HG03558 (cell line): Measurements from ENCODE around the gene TPBG.
"Not testable (repeated sequence)": the region's sequence is repeated elsewhere in the genome, so short reads cannot be mapped to it uniquely, and the experiment has no call there.

Experiments
- ATAC-seq: cut with Tn5 transposase; IDR thresholded peaks from one replicate; pipeline ENCODE4 v1.9.1; 2021; ENCODE audit warnings: moderate number of reproducible peaks; ENCODE audit not compliant: unreplicated experiment; ENCODE audit errors: extremely low read depth

The TPBG gene

GRCh38 chr6:82372656-82373055 is 9.0 kb downstream of the TPBG start:
- no peak for ATAC-seq

DNA sequence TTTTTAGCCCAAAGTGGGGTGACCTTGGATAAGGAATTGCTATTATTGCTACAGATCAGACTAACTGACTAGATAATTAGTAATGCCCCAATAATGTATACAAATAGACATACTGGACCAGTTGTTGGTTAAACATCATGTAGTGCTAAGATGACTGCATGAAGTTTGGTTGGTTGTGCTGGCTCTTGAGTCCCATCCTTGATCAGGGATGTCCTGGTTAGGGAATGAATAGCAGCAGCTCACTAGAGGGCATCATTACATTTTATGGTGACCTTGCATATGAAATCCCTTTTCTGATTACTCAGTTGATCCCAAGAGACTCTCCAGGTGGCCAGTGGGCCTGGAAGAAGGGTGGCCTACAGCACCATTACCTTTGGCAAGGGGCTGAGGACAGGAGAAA is 10.9 kb downstream of the TPBG start:
- ATAC-seq = no peak

DNA sequence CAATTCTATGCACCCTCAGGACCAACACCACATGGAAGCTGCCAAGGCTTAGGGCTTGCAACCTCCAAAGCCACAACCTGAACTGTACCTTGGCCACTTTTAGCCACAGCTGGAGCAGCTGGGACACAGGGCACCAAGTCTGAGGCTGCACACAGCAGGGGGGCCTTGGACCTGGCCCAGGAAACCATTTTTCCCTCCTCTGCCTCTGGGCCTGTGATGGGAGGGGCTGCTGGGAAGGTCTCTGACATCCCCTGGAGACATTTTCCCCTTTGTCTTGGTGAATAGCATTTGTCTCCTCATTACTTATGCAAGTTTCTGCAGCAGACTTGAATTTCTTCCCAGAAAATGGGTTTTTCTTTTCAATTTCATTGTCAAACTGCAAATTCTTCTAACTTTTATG is 13.0 kb downstream of the TPBG start:
- no peak for ATAC-seq

DNA sequence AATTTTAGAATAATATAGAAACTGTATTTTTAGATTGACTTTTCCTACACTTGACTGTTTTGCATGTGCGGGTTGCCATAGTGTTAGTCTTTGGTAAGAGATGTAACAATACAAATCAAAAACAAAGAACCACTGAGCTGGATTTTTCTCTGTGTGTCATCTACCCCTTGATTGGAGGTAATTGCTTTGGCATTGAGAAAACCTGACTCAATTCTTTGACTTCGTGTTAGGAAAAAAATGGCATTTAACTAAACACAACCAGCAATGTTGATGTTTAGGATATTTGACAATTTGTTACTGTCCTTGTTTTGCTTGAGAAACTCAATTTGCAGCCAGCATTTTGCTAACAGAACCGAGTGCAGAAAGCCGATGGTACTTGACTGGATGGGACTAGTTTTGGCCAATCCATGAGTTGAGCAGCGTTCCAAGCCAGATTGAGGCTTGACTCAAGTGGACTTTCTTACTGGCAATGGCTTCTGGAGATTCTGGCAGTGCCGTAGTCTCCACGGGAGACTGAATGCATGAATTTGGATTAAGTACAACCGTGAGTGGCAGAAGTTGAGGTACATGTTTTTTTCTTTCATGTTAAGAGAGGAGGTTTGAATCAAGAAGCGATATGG is 17.1 kb downstream of the TPBG start:
- no peak for ATAC-seq

DNA sequence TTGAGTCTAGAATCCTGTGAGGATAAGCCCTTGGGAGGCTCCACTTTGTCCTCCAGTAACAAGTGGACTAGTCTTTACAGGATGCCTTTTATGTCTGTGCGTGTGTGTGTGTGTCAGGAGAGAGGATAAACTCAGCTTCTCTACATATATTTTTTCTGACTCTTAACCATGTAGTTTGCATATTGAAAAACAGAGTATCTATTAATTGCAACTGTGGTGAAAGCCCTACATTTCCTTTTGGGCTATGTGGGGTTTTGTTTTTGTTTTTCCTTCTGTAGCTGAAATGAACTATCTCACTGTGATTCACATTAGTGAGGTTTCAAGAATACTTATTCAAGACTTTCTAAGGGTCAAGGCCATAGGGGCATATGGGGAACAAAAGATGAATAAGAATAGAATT is 17.7 kb downstream of the TPBG start:
- peak; percentile 59 for ATAC-seq

DNA sequence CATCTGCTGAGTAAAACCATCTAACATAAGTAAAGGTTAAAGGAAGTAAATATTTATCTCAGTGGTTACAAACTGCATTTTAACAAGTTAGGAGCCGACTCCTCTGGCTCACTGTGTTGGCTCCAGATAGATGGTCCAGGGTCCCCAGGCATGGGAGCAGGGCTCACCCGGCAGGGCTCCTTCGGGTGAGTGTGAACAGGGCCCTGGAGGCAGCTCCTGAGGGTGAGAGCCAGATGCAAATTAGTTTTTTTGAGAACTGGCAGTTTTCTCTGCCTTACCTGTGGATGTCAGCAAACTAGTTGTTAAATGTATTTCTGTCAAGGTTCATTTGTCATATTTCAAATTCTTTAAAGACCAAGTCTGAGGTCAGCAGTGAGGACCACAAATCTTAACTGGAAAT is 21.5 kb downstream of the TPBG start:
- no peak for ATAC-seq

DNA sequence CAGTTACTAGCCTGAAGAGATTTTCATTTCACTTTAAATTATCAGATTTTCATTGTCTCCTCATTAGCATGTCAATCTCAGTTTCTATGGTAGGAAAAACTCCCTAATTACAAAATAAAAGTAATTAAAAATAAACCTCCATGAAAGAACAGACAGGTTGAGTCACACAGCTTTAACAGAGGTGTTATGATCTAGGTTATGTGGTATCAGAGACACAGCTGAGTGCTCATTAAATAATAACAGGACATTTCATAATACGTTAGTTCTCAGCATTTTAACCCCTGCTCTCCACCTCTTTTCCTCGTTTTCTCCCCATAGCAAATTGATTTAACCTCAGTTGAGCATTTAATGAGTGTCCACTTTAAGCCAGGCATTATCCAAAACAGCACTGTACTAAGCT is 21.9 kb downstream of the TPBG start:
- no peak for ATAC-seq

DNA sequence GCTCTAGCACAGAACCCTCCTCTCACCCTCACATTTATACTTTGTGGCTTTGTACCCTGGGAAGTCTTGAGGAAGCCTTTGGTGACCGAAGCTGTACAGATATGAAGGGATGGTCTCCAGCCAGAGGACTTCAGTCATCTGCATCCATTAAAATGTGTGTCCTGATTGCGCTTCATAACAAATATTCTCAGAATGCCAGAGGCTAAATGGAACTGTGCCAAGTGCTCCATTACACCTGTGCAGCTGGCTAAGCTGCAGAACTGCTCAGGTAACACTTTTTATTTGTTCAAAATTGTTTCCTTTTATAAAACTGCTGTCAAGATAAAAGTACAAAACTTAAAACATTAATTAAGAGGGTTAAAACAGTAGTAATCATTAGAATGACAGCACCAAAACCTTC is 22.3 kb downstream of the TPBG start:
- no peak for ATAC-seq

GRCh38 chr6:82394770-82395169 is 31.2 kb downstream of the TPBG start:
- ATAC-seq = not testable (repeated sequence)

GRCh38 chr6:82396964-82397751 is 33.5 kb downstream of the TPBG start:
- ATAC-seq = no peak

- no peak for ATAC-seq
These were observed 34.5 kb downstream of the TPBG start for GRCh38 chr6:82397962-82398692.

GRCh38 chr6:82408952-82409431 is 45.4 kb downstream of the TPBG start:
- ATAC-seq = peak; percentile 58

GRCh38 chr6:82410151-82410648 is 46.6 kb downstream of the TPBG start:
- no peak for ATAC-seq

DNA sequence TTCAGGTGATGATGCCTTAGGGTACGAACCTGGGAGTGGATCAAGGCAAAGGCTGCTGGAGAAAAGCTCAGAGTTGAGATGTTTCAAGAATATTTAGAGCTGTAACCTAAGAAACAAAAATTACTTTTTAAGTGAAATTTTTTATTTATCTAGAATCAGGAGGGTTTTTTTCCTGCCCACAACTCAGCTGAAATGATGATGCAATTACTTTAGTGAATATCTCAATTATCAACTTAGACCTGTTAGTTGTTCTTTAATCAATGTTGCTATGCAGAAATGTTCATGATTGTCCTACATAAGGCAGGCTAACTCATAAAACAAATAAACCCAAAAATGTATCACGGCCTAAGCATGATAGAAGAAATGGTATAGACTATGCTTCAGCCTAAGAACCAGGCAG is 50.3 kb downstream of the TPBG start:
- ATAC-seq = no peak

DNA sequence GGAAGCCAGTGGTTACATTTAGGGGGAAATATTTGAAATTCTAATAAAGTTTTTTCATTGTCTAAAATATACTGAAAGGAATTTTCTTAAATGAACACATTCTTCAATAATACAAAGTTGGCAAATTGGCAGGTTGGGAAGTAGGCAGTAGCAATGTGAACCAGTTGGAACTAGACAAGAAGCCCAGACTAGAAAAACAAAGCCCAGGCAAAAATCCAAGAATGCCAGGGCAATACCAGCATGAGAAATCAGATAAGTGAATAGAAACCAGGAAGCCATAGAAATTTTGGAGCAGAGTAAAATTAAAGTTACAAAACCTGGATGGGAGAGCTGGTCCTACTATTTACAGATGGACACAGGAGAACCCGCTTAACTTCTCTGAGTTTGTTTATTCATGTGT is 52.2 kb downstream of the TPBG start:
- no peak for ATAC-seq

DNA sequence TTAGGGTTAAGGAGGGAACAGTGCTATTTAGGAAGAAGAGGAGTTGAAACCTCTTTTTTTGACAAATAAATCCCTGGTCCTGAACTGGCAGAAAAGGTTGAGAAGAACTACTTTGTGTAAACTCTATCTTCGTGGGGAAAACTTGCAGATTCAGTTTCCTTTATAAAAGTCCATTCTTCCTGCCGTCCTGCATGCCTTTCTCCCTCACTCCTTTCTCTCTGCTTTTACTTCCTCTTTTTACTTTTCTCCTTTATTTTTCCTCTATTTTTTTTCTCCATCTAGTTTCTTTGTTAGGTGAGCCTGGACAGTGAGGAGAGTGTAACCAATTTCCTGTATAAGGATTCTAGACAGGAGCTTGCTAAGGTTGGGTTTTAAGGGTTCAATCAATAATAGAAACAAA is 52.7 kb downstream of the TPBG start:
- ATAC-seq = no peak
